Measurements from ENCODE around the gene KREMEN1. TPM values are rescaled to one million over a fixed set of nuclear protein-coding genes. Genes with fewer than 3 reads are reported as not detected.

KREMEN1 gene
- total and polyA plus RNA-seq, 7 donors, result 7.7 to 68.2 (median 17.5) TPM

GRCh38 chr22:29029202-29030000 is 43.4 kb upstream of the KREMEN1 start:
- DNase-seq, result no peak
- Histone ChIP-seq H3K9me3 (no peaks in the 10 kb centered on the region), H3K4me1 (peaks cover 39% of the 10 kb centered on the region), H3K27me3 (ENCODE audit: insufficient read depth in 3 of 3, low read length in 2 of 3) (no peaks in the 10 kb centered on the region), H3K4me3 (no peak overlapping the region), H3K36me3 (ENCODE audit: insufficient read depth in 1 of 2, low read depth in 1 of 2) (no peaks in the 10 kb centered on the region), H3K27ac (no peak overlapping the region)
- 92 to 95% (median 94%) methylated on average over 9 of the region's 9 CpGs for WGBS, 3 donors
- TF ChIP-seq CTCF (IDR thresholded peaks at IDR 0.05), result no peak
- no peak for ATAC-seq
- intact Hi-C loops (cut with DNase I), result no loop called here

DNA sequence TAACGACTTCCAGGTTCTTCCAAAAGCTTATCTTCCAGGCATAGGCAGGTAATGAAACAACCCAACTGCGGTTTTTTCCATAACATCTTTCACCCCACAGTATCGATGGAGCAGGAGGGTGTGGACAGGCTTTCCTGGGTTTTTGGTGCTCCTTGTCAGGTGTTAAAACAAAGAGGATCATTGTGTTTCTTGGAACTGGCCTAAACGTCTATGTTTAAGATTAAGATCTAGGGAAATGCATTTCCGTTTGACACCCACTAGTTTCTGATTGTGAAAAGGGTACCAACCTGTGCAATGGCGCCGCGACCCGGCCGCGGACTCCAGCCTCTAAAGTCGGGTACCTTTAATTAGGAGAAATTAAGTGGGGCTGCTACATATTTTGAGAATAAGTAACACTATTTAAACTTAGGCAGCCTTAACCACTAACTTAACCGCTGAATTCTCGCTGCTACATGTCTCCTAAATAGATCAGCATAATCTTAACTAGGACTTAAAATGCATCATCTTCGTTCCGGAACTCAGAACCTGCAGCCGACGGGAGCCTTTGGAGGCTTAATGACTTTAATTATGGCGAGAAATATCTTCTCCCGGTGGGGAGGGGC is 42.7 kb upstream of the KREMEN1 start:
- H3K4me3 ChIP-seq, result peak overlapping the region; percentile 64
- no peaks in the 10 kb centered on the region for H3K9me3 ChIP-seq
- no peak for TF ChIP-seq CTCF (IDR thresholded peaks at IDR 0.05)
- peak overlapping the region; percentile 87 for H3K27ac ChIP-seq
- 55 to 61% (median 59%) methylated on average over 20 of the region's 20 CpGs for WGBS, 3 donors
- DNase-seq, result no peak
- no peaks in the 10 kb centered on the region for H3K36me3 ChIP-seq (ENCODE audit: insufficient read depth in 1 of 2, low read depth in 1 of 2)
- H3K27me3 ChIP-seq (ENCODE audit: insufficient read depth in 3 of 3, low read length in 2 of 3), result no peaks in the 10 kb centered on the region
- H3K4me1 ChIP-seq, result peaks cover 39% of the 10 kb centered on the region
- no peak for ATAC-seq
- intact Hi-C loops (cut with DNase I), result loop anchor here in 1 of 2 donors (2.0 to 10.0 kb wide), 3 partner anchors 111 to 425 kb away; partner anchors contain the start of gene ZNRF3

DNA sequence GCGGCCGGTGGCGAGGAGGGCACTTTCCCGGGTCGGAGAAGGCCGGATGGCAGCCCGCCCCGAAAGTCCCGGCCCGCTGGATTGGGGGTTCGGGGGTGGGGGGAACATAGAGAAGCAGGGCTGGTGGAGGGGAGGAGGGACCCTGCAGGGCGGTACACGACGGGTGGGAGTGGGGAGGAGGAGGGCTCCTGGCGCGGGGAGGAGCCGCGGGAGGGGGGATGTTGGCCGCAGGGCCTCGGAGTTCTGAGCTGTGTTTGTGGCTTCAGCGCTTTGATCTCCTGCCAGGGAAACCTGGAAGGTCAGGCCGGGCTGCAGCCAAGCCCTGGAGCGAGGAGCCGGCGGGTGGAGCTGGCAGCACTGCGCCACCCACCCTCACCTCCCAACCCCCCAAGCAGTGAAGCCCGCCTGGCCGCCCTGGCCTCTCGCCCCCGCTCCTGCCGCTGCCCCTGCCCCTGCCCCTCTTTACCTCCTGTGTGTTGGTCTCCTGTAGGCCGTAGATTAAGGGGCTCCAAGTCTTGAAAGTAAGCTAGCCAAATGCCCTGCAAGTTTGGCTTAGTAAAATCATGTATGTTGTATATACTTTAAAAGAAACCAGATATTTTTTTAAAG is 42.1 kb upstream of the KREMEN1 start:
- Histone ChIP-seq H3K9me3 (no peaks in the 10 kb centered on the region), H3K27me3 (ENCODE audit: insufficient read depth in 3 of 3, low read length in 2 of 3) (no peaks in the 10 kb centered on the region), H3K36me3 (ENCODE audit: insufficient read depth in 1 of 2, low read depth in 1 of 2) (no peaks in the 10 kb centered on the region), H3K4me1 (peaks cover 39% of the 10 kb centered on the region), H3K4me3 (peak overlapping the region; percentile 64), H3K27ac (peak overlapping the region; percentile 87)
- intact Hi-C loops (cut with DNase I), result loop anchor here in 1 of 2 donors (2.0 to 10.0 kb wide), 3 partner anchors 112 to 426 kb away; partner anchors contain the start of gene ZNRF3
- no peak for TF ChIP-seq CTCF (IDR thresholded peaks at IDR 0.05)
- peak; percentile 90 to 91 (median 91) for ATAC-seq
- DNase-seq, result peak; percentile 77 to 83
- WGBS, 3 donors, result 11 to 24% (median 14%) methylated on average over 24 to 32 of the region's 32 CpGs

DNA sequence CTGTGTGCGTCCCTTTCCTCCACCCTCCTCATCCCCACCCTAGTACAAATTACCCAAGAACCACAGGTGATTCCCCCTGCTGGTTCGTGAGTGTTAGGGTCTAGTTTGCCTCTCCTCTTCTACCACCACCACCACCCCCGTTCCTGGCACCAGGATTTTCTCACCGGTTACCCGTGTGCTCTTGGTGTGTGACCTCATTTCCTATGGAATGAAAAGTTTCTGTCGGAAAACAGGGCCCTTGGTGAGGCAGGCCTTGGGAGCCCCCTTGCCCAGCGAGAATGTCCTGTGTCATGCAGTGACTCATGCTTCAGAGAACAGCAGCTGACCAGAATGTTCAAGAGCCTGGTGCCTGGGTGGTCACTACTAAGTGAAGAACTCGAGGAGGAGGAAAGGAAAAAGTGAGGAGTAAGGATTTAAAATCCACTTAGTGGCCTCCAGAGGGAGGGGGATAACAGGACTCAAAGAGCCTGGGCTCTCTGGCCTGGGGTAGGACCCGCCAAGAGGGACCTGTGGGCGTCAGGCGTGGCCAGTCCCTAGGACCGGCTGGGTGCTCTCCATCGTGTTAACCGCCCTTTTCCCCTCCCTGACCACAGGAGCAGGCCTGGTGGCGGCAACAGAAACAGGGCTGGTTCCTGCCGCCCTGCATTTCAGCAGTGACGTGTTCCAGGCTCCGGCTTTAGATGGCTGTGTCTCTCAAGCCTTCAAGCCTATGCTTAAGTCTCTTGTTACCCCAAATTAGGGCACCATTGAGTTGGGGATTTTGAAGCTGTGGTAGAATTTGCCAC is 41.4 kb upstream of the KREMEN1 start:
- 56 to 62% (median 59%) methylated on average over 18 of the region's 18 CpGs for WGBS, 3 donors
- ATAC-seq (peak; percentile 88 to 91 (median 90)), DNase-seq (peak; percentile 68 to 70)
- Histone ChIP-seq H3K27ac (peak overlapping the region; percentile 87), H3K36me3 (ENCODE audit: insufficient read depth in 1 of 2, low read depth in 1 of 2) (no peaks in the 10 kb centered on the region), H3K9me3 (no peaks in the 10 kb centered on the region), H3K4me3 (peak overlapping the region; percentile 64), H3K4me1 (peaks cover 39% of the 10 kb centered on the region), H3K27me3 (ENCODE audit: insufficient read depth in 3 of 3, low read length in 2 of 3) (no peaks in the 10 kb centered on the region)
- intact Hi-C loops (cut with DNase I), result loop anchor here in 1 of 2 donors (2.0 to 10.0 kb wide), 3 partner anchors 113 to 427 kb away; partner anchors contain the start of gene ZNRF3
- TF ChIP-seq CTCF (IDR thresholded peaks at IDR 0.05), result peak; percentile 14
